Stimulated activated CD8-positive, alpha-beta memory T cell treated with anti-CD3 and anti-CD28 coated beads, Interleukin-12 subunit alpha, Interleukin-12 subunit beta, amount 100 ng/mL, for 4 hours (primary cell): Measurements from ENCODE around the gene ZNF487.

Source experiments
- DNase-seq: peaks from one replicate; pipeline ENCODE4 v3.0.0-alpha.2; 2020; ENCODE audit warnings: low read depth

Gene ZNF487

DNA sequence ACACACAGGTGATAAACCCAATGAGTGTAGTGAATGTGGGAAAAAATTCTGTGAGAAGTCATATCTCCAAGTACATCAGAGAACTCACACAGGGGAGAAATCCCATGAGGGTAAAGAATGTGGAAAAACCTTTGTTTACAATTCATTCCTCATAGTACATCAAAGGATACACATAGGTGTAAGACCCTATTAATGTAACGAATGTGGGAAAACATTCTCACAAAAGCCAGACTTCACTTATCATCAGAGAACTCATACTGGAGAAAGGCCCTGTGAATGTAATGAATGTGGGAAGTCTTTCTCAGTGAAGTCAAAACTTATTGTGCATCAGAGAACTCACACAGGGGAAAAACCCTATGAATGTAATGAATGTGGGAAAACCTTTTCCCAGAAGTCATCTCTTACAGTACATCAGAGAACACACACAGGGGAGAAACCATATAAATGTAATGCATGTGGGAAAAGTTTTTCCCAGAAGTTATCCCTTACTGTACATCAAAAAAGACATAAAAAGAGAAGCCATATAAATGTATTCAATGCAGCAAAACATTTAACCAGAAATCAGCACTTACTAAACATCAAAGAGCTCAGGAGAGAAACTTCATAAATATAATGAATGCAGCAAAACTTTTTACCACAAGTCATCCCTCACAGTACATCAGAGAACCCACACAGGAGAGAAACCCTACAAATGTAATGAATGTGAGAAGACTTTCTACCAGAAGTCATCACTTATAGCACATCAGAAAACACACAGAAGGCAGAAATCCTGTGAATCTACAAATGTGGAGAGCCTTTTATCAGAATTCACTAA is 87.7 kb downstream of the ZNF487 start:
- DNase-seq, result no peak
